ENCODE results near the gene TECTA.
"Not testable (repeated sequence)": the region's sequence is repeated elsewhere in the genome, so short reads cannot be mapped to it uniquely, and the experiment has no call there.

TECTA gene

DNA sequence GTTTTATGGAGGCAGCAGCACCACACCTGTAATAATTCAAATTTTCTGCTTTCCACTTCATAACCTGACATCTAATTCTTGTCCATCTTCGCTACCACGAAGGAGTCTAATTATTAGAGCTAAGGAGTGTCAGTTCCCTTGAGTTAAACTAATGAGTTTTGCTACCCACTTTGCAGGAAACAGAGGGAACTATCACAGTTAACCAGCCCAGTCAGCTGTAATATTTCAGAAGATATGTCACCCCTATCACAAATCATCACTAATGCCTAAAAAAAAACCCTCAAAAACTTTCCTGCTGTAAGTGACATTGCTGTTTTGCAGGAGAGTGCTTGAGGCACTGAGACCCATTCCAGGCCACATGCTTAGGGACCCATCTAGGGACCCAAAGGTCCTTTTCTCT, 8.4 kb downstream of the TECTA start:
- H3K27ac Mint-ChIP-seq: no peak overlapping the region

GRCh38 chr11:121109916-121110586, 9.0 kb downstream of the TECTA start:
- H3K4me1 Mint-ChIP-seq: peaks cover 6% of the 10 kb centered on the region
- no peak overlapping the region for H3K27ac Mint-ChIP-seq
- H3K36me3 Mint-ChIP-seq: no peaks in the 10 kb centered on the region
- H3K27me3 Mint-ChIP-seq: peaks cover 21% of the 10 kb centered on the region
- no peak for ATAC-seq
- no peaks in the 10 kb centered on the region for H3K9me3 Mint-ChIP-seq
- H3K4me3 Mint-ChIP-seq: no peak overlapping the region

More for the DNA sequence above, 8.4 kb downstream of the TECTA start:
- no peaks in the 10 kb centered on the region for H3K9me3 Mint-ChIP-seq
- H3K27me3 Mint-ChIP-seq: peaks cover 21% of the 10 kb centered on the region
- no peak overlapping the region for H3K4me3 Mint-ChIP-seq
- no peaks in the 10 kb centered on the region for H3K36me3 Mint-ChIP-seq
- peaks cover 6% of the 10 kb centered on the region for H3K4me1 Mint-ChIP-seq
- ATAC-seq: no peak

- Mint-ChIP-seq H3K27me3 (peaks cover 21% of the 10 kb centered on the region), H3K4me3 (no peak overlapping the region), H3K27ac (no peak overlapping the region), H3K9me3 (no peaks in the 10 kb centered on the region), H3K4me1 (peaks cover 6% of the 10 kb centered on the region), H3K36me3 (no peaks in the 10 kb centered on the region)
- no peak for ATAC-seq
Observed at GRCh38 chr11:121110871-121111724, 10.1 kb downstream of the TECTA start.

DNA sequence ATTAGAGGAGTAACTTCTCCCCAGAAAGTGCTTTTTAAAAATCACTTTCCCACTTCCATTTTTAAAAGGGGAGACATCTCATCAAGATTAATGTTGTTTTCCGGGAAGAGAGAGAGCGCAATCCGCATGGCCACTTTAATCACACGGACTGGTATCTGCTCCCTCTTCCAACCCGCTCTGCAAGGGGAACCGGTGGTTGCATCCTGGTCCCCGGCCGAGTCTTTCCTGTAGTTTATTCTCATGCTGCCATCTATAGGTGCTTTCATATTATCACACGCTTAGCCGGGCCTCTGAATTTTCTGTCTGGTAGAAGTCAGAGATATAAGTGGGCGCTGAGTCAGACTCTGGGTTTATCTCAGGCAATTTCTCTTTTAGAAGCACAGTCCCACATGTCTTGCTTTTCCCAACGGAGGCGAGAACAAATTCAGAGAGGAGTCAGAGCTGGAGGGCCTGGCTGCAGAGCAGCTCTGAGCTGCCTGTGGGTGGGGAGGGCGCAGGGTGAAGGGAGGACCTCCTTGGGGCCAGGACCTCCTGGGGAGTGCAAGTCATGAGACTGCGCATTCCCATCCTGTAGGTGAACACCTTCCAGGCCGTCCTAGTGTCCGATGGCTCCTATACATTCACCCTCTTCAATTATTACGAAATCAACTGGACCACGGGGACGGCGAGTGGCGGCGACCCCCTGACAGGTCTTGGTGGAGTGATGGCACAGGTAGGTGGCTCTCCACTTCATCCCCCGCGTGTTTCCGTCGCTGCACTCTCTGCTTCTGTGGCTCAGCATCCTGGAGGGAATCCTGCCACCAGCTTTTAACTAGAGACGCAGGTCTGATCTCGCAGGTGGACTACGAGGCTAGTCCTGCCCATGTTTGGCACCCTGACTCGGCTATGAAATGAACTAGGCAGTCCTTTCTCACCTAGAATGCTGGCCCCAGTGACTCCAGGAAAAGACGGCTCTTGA, 11.7 kb downstream of the TECTA start:
- Mint-ChIP-seq H3K36me3 (no peaks in the 10 kb centered on the region), H3K4me1 (peaks cover 6% of the 10 kb centered on the region), H3K27ac (no peak overlapping the region), H3K9me3 (no peaks in the 10 kb centered on the region), H3K27me3 (peaks cover 21% of the 10 kb centered on the region), H3K4me3 (no peak overlapping the region)
- ATAC-seq: peak; percentile 61

- no peak overlapping the region for H3K4me3 Mint-ChIP-seq
Observed at GRCh38 chr11:121113611-121114010, 12.6 kb downstream of the TECTA start.

DNA sequence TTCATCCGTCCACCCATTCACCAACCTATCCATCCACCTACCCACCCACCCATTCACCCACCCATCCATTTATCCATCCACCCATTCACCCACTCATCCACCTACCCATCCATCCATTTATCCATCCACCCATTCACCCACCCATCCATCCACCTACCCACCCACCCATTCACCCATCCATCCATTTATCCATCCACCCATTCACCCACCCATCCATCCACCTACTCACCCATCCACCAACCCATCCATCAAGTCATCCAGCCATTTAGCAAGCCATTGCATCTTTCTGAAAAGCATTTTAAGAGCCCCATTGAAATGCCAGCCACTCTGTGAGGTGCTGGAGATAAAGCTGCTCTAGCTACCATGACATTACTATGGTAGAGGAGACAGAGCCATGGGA, 14.0 kb downstream of the TECTA start:
- not testable (repeated sequence) for H3K36me3 Mint-ChIP-seq, H3K27ac Mint-ChIP-seq, H3K9me3 Mint-ChIP-seq, H3K4me1 Mint-ChIP-seq, H3K4me3 Mint-ChIP-seq, ATAC-seq
- H3K27me3 Mint-ChIP-seq: peaks cover 21% of the 10 kb centered on the region

More at GRCh38 chr11:121113611-121114010, 12.6 kb downstream of the TECTA start:
- Mint-ChIP-seq H3K27me3 (peaks cover 21% of the 10 kb centered on the region), H3K9me3 (no peaks in the 10 kb centered on the region), H3K27ac (no peak overlapping the region), H3K4me1 (peaks cover 6% of the 10 kb centered on the region), H3K36me3 (no peaks in the 10 kb centered on the region)
- no peak for ATAC-seq

GRCh38 chr11:121117788-121118187, 16.7 kb downstream of the TECTA start:
- H3K27me3 Mint-ChIP-seq: peaks cover 4% of the 10 kb centered on the region
- H3K4me1 Mint-ChIP-seq: peaks cover under 1% of the 10 kb centered on the region
- ATAC-seq: no peak
- H3K27ac Mint-ChIP-seq: no peak overlapping the region
- peaks cover 3% of the 10 kb centered on the region for H3K9me3 Mint-ChIP-seq
- no peaks in the 10 kb centered on the region for H3K36me3 Mint-ChIP-seq
- no peak overlapping the region for H3K4me3 Mint-ChIP-seq

DNA sequence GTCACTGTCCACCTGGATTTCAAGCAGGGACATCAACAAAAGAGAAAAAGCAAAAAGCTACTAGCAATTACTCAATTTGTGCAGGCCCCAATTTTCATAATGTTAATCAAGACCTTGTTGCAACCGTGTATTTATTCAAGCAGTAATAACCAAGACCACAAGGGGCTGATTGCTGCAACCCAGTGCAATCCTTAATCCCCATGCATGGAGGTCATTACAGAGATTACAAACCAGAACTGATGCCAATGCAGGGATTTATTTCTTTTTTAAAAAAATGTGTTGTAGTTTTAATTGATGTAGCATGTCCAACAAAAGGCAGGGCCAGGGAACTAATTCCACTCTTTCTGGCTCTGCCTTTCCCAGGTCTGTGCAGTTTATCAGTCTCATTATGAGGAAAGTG, 18.4 kb downstream of the TECTA start:
- Mint-ChIP-seq H3K4me3 (no peak overlapping the region), H3K9me3 (peaks cover 9% of the 10 kb centered on the region), H3K27ac (no peak overlapping the region), H3K4me1 (no peaks in the 10 kb centered on the region), H3K27me3 (no peaks in the 10 kb centered on the region), H3K36me3 (no peaks in the 10 kb centered on the region)
- no peak for ATAC-seq

GRCh38 chr11:121122328-121122727, 21.3 kb downstream of the TECTA start:
- Mint-ChIP-seq H3K36me3 (no peaks in the 10 kb centered on the region), H3K27ac (no peak overlapping the region), H3K4me1 (no peaks in the 10 kb centered on the region), H3K27me3 (peaks cover under 1% of the 10 kb centered on the region), H3K4me3 (no peak overlapping the region), H3K9me3 (peaks cover 9% of the 10 kb centered on the region)
- no peak for ATAC-seq

- Mint-ChIP-seq H3K9me3 (peaks cover 9% of the 10 kb centered on the region), H3K27me3 (peaks cover 13% of the 10 kb centered on the region), H3K36me3 (no peaks in the 10 kb centered on the region), H3K4me3 (no peak overlapping the region), H3K27ac (no peak overlapping the region), H3K4me1 (no peaks in the 10 kb centered on the region)
- no peak for ATAC-seq
Observed at GRCh38 chr11:121123496-121124069, 22.5 kb downstream of the TECTA start.

- peaks cover 6% of the 10 kb centered on the region for H3K9me3 Mint-ChIP-seq
- ATAC-seq: no peak
- H3K4me1 Mint-ChIP-seq: no peaks in the 10 kb centered on the region
- peaks cover 29% of the 10 kb centered on the region for H3K27me3 Mint-ChIP-seq
- no peaks in the 10 kb centered on the region for H3K36me3 Mint-ChIP-seq
- no peak overlapping the region for H3K27ac Mint-ChIP-seq
- H3K4me3 Mint-ChIP-seq: no peak overlapping the region
Observed at GRCh38 chr11:121127809-121128208, 26.8 kb downstream of the TECTA start.

DNA sequence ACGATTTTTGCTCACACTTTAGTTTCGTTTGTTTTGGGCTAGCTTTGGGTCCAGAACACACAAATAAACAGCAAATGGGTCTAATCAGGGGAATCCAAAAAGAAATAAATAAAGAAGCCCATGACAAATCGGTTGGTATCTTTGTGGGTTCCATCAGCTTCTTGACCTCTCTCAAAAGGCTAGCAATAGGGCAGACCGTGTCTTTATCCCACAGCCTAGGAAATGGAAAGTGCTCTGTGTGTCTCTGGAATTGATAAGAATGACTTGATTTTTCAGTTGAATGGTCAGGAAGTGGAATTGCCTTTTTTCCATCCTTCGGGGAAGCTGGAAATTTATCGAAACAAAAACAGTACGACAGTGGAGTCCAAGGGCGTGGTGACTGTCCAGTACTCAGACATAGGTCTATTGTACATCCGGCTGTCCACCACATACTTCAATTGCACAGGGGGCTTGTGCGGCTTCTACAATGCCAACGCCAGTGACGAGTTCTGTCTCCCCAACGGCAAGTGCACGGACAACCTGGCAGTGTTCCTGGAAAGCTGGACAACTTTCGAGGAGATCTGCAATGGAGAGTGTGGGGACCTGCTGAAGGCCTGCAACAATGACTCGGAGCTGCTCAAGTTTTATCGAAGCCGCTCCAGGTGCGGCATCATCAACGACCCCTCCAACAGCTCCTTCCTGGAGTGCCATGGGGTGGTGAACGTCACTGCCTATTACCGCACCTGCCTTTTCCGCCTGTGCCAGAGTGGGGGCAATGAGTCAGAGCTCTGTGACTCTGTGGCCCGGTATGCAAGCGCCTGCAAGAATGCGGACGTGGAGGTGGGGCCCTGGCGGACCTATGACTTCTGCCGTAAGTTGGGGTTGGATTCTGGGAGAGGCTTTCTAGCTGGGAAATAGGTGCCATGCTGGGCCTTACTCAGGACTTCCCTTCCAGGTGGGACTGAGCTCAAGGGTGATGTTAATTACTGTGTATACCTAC, 28.6 kb downstream of the TECTA start:
- no peaks in the 10 kb centered on the region for H3K36me3 Mint-ChIP-seq
- no peaks in the 10 kb centered on the region for H3K9me3 Mint-ChIP-seq
- peaks cover 33% of the 10 kb centered on the region for H3K27me3 Mint-ChIP-seq
- no peak overlapping the region for H3K4me3 Mint-ChIP-seq
- no peak overlapping the region for H3K27ac Mint-ChIP-seq
- H3K4me1 Mint-ChIP-seq: no peaks in the 10 kb centered on the region
- no peak for ATAC-seq

GRCh38 chr11:121131656-121132055, 30.6 kb downstream of the TECTA start:
- H3K36me3 Mint-ChIP-seq: no peaks in the 10 kb centered on the region
- no peak overlapping the region for H3K27ac Mint-ChIP-seq
- H3K4me3 Mint-ChIP-seq: no peak overlapping the region
- peaks cover 37% of the 10 kb centered on the region for H3K27me3 Mint-ChIP-seq
- no peaks in the 10 kb centered on the region for H3K9me3 Mint-ChIP-seq
- no peak for ATAC-seq
- H3K4me1 Mint-ChIP-seq: no peaks in the 10 kb centered on the region

Data from stimulated activated memory B cell treated with anti-CD40 and anti-IgM and Interleukin-4, amounts not matched to agents 10 μg/mL and 1 μg/mL and 100 μg/mL, for 72 hours (primary cell).